Neuronal stem cell (in vitro differentiated cells): ENCODE results near the gene ATG4D.

Source experiments
- DNase-seq: peaks from one replicate; pipeline ENCODE4 v3.0.0-alpha.2; 2013; ENCODE audit warnings: low spot score
- H2AFZ ChIP-seq: one replicate; pipeline ENCODE4 v1.6.1; 2013; ENCODE audit warnings: mild to moderate bottlenecking, low read length, inconsistent platforms
- H2AK5ac ChIP-seq: 2 replicates; pipeline ENCODE4 v1.6.1; 2013; ENCODE audit warnings: low read depth, mild to moderate bottlenecking, inconsistent platforms, low read length, moderate library complexity, mixed read lengths
- H2BK120ac ChIP-seq: 2 replicates; pipeline ENCODE4 v1.6.1; 2013; ENCODE audit warnings: low read depth, mild to moderate bottlenecking, inconsistent platforms, low read length, moderate library complexity, mixed read lengths
- H2BK12ac ChIP-seq: one replicate; pipeline ENCODE4 v1.6.1; 2013; ENCODE audit warnings: low read length, inconsistent platforms
- H2BK15ac ChIP-seq: 2 replicates; pipeline ENCODE4 v1.6.1; 2013; ENCODE audit warnings: mild to moderate bottlenecking, low read length, inconsistent platforms, mixed read lengths
- H2BK5ac ChIP-seq: one replicate; pipeline ENCODE4 v1.6.1; 2013; ENCODE audit warnings: inconsistent platforms, mild to moderate bottlenecking, low read length, moderate library complexity
- H3K14ac ChIP-seq: one replicate; pipeline ENCODE4 v1.6.1; 2013; ENCODE audit warnings: low read length, inconsistent platforms
- H3K18ac ChIP-seq: 2 replicates; pipeline ENCODE4 v1.6.1; 2013; ENCODE audit warnings: low read length, inconsistent platforms
- H3K23ac ChIP-seq: 2 replicates; pipeline ENCODE4 v1.6.1; 2013; ENCODE audit warnings: low read depth, mild to moderate bottlenecking, mixed read lengths, low read length, inconsistent platforms; ENCODE audit not compliant: poor library complexity
- H3K27ac ChIP-seq: replicated peaks from 3 replicates; pipeline ENCODE4 v1.5.1; 2013; ENCODE audit warnings: low read length, inconsistent platforms
- H3K27me3 ChIP-seq, 3 experiments: 2 replicates each; pipeline ENCODE4 v1.6.1; 2013; ENCODE audit warnings: low read length in 3 of 3, mild to moderate bottlenecking in 2 of 3, inconsistent platforms in 1 of 3, low read depth in 1 of 3, mixed read lengths in 1 of 3, moderate library complexity in 1 of 3; ENCODE audit not compliant: control insufficient read depth in 3 of 3, insufficient read depth in 3 of 3
- H3K36me3 ChIP-seq, 2 donors: replicated peaks in 1 of 2; 2 replicates each; pipeline ENCODE4 v1.6.1; 2013; ENCODE audit warnings: low read length in 2 of 2; ENCODE audit not compliant: control insufficient read depth in 2 of 2, insufficient read depth in 2 of 2
- H3K4ac ChIP-seq: 2 replicates; pipeline ENCODE4 v1.6.1; 2013; ENCODE audit warnings: inconsistent platforms, mild to moderate bottlenecking, low read length, moderate library complexity
- H3K4me1 ChIP-seq, 2 donors: 1 replicate in 1 of 2; 2 replicates in 1 of 2; pipeline ENCODE4 v1.6.1; 2013; ENCODE audit warnings: low read length in 2 of 2, low read depth in 1 of 2; ENCODE audit not compliant: control insufficient read depth in 2 of 2, insufficient read depth in 1 of 2
- H3K4me2 ChIP-seq: one replicate; pipeline ENCODE4 v1.6.1; 2013; ENCODE audit warnings: mild to moderate bottlenecking, low read length, inconsistent platforms; ENCODE audit not compliant: insufficient read depth, poor library complexity, severe bottlenecking
- H3K4me3 ChIP-seq, 2 donors: 2 replicates each; pipeline ENCODE4 v1.5.1; 2013; ENCODE audit warnings: low read length in 2 of 2, mild to moderate bottlenecking in 2 of 2, inconsistent platforms in 1 of 2, moderate library complexity in 1 of 2
- H3K79me1 ChIP-seq: one replicate; pipeline ENCODE4 v1.6.1; 2013; ENCODE audit warnings: low read depth, mild to moderate bottlenecking, inconsistent platforms, low read length, moderate library complexity
- H3K9ac ChIP-seq: one replicate; pipeline ENCODE4 v1.6.1; 2013; ENCODE audit warnings: mild to moderate bottlenecking, low read depth, low read length, inconsistent platforms; ENCODE audit not compliant: poor library complexity
- H3K9me3 ChIP-seq, 2 donors: replicated peaks in 1 of 2; 2 replicates each; pipeline versions ENCODE3 to v1.6.1; 2013; ENCODE audit warnings: low read length in 2 of 2, mild to moderate bottlenecking in 2 of 2, inconsistent platforms in 1 of 2, low read depth in 1 of 2, mixed read lengths in 1 of 2, moderate library complexity in 1 of 2; ENCODE audit not compliant: control insufficient read depth in 2 of 2, insufficient read depth in 1 of 2
- H4K8ac ChIP-seq: one replicate; pipeline ENCODE4 v1.6.1; 2013; ENCODE audit warnings: low read depth, mild to moderate bottlenecking, inconsistent platforms, low read length, moderate library complexity
- H4K91ac ChIP-seq: one replicate; pipeline ENCODE4 v1.6.1; 2013; ENCODE audit warnings: low read length, low read depth, mild to moderate bottlenecking, inconsistent platforms; ENCODE audit not compliant: poor library complexity
- WGBS, 2 donors: extraction: QIAGEN DNeasy Blood & Tissue Kit; methylation state at CpG; one replicate each; pipeline ENCODE4 v1.1.7; 2013; ENCODE audit warnings: missing lambda C conversion rate in 2 of 2, mixed read lengths in 1 of 2; ENCODE audit not compliant: insufficient read length in 2 of 2, insufficient replicate concordance in 1 of 2; ENCODE audit errors: extremely low coverage in 2 of 2; 5-methylcytosine and 5-hydroxymethylcytosine counted together

The ATG4D gene

GRCh38 chr19:10593820-10594637 is 50.3 kb downstream of the ATG4D start:
- no peak overlapping the region for H2BK120ac ChIP-seq
- DNase-seq, result no peak
- WGBS, 2 donors, result no CpG with 5 or more reads among the region's 9 CpGs

DNA sequence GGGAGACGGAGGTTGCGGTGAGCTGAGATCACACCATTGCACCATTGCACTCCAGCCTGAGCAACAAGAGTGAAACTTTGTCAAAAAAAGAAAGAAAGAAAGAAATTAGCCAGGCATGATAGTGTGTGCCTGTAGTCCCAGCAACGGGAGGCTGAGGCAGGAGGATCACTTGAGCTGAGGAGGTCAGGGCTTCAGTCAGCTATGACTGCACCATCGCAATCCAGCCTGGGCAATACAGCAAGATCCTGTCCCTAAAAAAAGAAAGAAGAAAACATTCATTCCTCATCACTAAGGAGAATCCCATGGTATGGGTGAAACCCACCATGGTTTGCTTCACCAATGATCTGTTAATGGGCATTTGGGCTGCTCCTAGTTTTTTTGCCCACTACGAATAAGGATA is 56.4 kb downstream of the ATG4D start:
- Histone ChIP-seq H3K14ac (no peak overlapping the region), H2BK15ac (no peak overlapping the region), H3K79me1 (peaks cover 12% of the 10 kb centered on the region), H2AK5ac (no peak overlapping the region), H4K91ac (no peak overlapping the region), H3K18ac (no peak overlapping the region), H3K27ac (no peak overlapping the region), H3K4ac (no peak overlapping the region), H2BK5ac (no peak overlapping the region), H2AFZ (no peak overlapping the region), H3K23ac (no peak overlapping the region), H3K4me3 (no peak overlapping the region), H2BK12ac (no peak overlapping the region), H3K27me3 (no peaks in the 10 kb centered on the region), H3K9me3 (peaks cover 4 to 7% of the 10 kb centered on the region in 2 donors), H4K8ac (no peak overlapping the region), H3K4me2 (no peak overlapping the region), H3K36me3 (peaks cover 3 to 5% of the 10 kb centered on the region in 2 donors), H2BK120ac (no peak overlapping the region), H3K4me1 (peaks cover 0 to 2% of the 10 kb centered on the region in 2 donors), H3K9ac (no peak overlapping the region)
- no peak for DNase-seq
- WGBS, 2 donors, result no CpG with 5 or more reads among the region's 5 CpGs

More at GRCh38 chr19:10593820-10594637, 50.3 kb downstream of the ATG4D start:
- Histone ChIP-seq H3K4me3 (no peak overlapping the region), H3K79me1 (no peaks in the 10 kb centered on the region), H2BK12ac (no peak overlapping the region), H3K4me2 (no peak overlapping the region), H3K9me3 (no peaks in the 10 kb centered on the region), H2BK5ac (no peak overlapping the region), H2AFZ (peak overlapping the region; percentile 57), H2AK5ac (no peak overlapping the region), H4K91ac (no peak overlapping the region), H2BK15ac (no peak overlapping the region), H4K8ac (no peak overlapping the region), H3K4me1 (no peaks in the 10 kb centered on the region), H3K4ac (no peak overlapping the region), H3K27ac (no peak overlapping the region), H3K23ac (no peak overlapping the region), H3K36me3 (no peaks in the 10 kb centered on the region), H3K18ac (no peak overlapping the region), H3K14ac (no peak overlapping the region), H3K9ac (no peak overlapping the region), H3K27me3 (peaks cover 0 to 4% (median 2%) of the 10 kb centered on the region in 3 experiments)

DNA sequence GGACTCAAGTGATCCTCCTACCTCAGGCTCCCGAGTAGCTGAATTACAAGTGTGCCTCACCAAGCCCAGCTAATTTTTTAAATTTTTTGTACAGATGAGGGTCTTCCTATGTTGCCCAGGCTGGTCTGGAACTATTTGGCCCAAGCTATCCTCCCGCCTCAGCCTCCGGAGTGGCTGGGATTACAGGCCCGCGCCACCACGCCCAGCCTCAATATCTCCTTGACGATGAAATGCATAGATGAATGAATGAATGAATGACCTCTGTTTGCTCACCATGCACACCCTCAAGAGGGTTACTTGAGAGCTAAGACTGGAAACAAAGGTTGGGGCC is 58.3 kb downstream of the ATG4D start:
- peak overlapping the region; percentile 64 for H3K18ac ChIP-seq
- peak overlapping the region in 1 of 2 donors; percentile 52 for H3K4me3 ChIP-seq
- H2BK15ac ChIP-seq, result no peak overlapping the region
- peak overlapping the region; percentile 85 for H2AFZ ChIP-seq
- peaks cover 12% of the 10 kb centered on the region for H3K79me1 ChIP-seq
- H3K9me3 ChIP-seq, result peaks cover 4 to 7% of the 10 kb centered on the region in 2 donors
- no peak overlapping the region for H4K91ac ChIP-seq
- H3K4ac ChIP-seq, result no peak overlapping the region
- no peak overlapping the region for H3K4me2 ChIP-seq
- no peak overlapping the region for H2BK120ac ChIP-seq
- H2AK5ac ChIP-seq, result no peak overlapping the region
- no peak overlapping the region for H3K23ac ChIP-seq
- H3K9ac ChIP-seq, result no peak overlapping the region
- H3K4me1 ChIP-seq, result peaks cover 0 to 2% of the 10 kb centered on the region in 2 donors
- H3K27me3 ChIP-seq, result no peaks in the 10 kb centered on the region
- H3K36me3 ChIP-seq, result peaks cover 3 to 5% of the 10 kb centered on the region in 2 donors
- no peak overlapping the region for H2BK12ac ChIP-seq
- DNase-seq, result no peak
- H3K27ac ChIP-seq, result peak overlapping the region; percentile 63
- H4K8ac ChIP-seq, result peak overlapping the region; percentile 82
- WGBS, 2 donors, result no CpG with 5 or more reads among the region's 7 CpGs
- H2BK5ac ChIP-seq, result no peak overlapping the region
- no peak overlapping the region for H3K14ac ChIP-seq

GRCh38 chr19:10602330-10603083 is 58.8 kb downstream of the ATG4D start:
- H3K27me3 ChIP-seq, result no peaks in the 10 kb centered on the region
- H3K4me1 ChIP-seq, result peaks cover 0 to 2% of the 10 kb centered on the region in 2 donors
- H3K79me1 ChIP-seq, result peaks cover 12% of the 10 kb centered on the region
- H2BK5ac ChIP-seq, result peak overlapping the region; percentile 69
- peak overlapping the region; percentile 90 to 93 for H3K4me3 ChIP-seq
- peak overlapping the region; percentile 6 for H3K14ac ChIP-seq
- H3K9me3 ChIP-seq, result peaks cover 4 to 7% of the 10 kb centered on the region in 2 donors
- H4K91ac ChIP-seq, result no peak overlapping the region
- H2AFZ ChIP-seq, result peak overlapping the region; percentile 96
- no CpG with 5 or more reads among the region's 76 CpGs for WGBS, 2 donors
- H3K23ac ChIP-seq, result peak overlapping the region; percentile 100
- H3K9ac ChIP-seq, result peak overlapping the region; percentile 100
- peak overlapping the region; percentile 85 for H2BK15ac ChIP-seq
- H3K4ac ChIP-seq, result peak overlapping the region; percentile 10
- H2AK5ac ChIP-seq, result peak overlapping the region; percentile 68
- H2BK120ac ChIP-seq, result peak overlapping the region; percentile 61
- peak; percentile 81 for DNase-seq
- peak overlapping the region; percentile 100 for H3K18ac ChIP-seq
- no peak overlapping the region for H4K8ac ChIP-seq
- peak overlapping the region; percentile 75 for H3K4me2 ChIP-seq
- no peak overlapping the region for H2BK12ac ChIP-seq
- peaks cover 3 to 5% of the 10 kb centered on the region in 2 donors for H3K36me3 ChIP-seq
- peak overlapping the region; percentile 96 for H3K27ac ChIP-seq
